HG02938 (cell line): Measurements from ENCODE around the gene COG4.
A peak's percentile ranks its signal among the peaks of the same experiment; 100 is the strongest.

Experiments used
- ATAC-seq: cut with Tn5 transposase; IDR thresholded peaks from one replicate; pipeline ENCODE4 v1.9.1; 2021; ENCODE audit warnings: mild to moderate bottlenecking, moderate library complexity; ENCODE audit not compliant: unreplicated experiment

Gene COG4

DNA sequence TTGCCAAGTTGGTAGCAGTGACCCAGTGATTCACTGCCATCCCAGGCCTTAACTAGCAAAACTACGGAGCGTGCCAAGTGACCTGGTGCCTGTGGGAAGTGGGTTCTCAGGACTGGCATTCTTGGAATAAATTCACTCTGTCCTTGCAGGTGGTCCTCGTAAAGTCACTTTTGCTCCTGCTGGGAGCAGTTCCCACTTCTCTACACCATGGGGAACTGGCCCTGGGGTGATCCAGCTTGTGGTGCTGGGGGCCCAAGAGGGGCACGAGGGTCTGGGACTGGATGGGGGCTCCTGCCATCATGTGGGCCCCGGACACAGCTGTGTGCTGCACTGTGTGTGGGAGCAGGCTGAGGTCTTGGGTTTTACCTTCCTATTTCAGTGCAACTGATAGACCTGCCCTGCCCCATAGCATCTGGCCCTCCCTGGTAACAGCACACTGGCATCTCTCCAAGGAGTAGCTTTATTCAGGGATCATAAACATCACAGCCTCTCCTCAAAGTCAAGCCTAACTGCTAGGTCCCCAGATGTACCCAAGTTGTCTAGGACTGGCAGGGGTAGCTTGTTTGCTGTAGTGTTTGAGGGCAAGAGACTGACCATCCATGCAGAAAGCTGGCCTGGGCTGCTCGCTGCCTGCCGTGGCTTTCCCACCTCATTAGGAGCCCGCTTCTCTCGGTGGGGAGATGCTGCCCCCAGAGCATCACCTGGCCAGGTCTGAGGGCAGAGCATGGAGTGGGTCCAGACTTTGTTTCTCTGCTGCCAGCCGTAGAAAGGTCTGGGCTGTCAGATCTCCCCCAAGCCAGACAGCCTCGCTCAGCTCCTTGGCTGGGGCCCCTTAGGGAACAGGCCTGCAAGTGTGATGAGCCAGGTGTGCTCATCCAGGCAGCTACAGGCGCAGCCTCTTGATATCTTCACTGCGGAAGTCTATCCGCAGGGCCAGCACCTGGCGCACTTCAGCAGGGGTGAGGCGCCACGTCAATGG lies 42.9 kb downstream of the COG4 start:
- no peak for ATAC-seq

DNA sequence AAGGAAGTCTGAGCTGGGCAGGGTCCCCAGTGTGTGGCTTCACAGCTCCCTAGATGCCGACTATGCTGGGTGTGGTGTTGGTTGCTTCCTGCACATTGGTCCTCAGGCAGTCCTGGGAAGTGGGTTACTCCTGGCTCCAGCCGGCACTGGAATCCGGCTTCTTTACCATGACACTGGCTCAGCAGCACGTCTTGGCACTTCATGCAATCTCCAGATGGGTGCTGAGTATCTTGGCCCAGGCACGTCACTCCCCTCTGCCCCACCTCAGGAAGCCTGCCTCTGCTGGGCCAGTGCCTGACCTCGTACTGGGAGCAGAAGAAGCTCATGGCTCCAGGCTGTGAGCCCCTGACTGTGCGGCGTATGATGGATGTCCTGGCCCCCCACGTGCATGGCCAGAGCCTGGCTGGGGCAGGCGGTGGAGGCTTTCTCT lies 44.4 kb downstream of the COG4 start:
- ATAC-seq, result no peak

DNA sequence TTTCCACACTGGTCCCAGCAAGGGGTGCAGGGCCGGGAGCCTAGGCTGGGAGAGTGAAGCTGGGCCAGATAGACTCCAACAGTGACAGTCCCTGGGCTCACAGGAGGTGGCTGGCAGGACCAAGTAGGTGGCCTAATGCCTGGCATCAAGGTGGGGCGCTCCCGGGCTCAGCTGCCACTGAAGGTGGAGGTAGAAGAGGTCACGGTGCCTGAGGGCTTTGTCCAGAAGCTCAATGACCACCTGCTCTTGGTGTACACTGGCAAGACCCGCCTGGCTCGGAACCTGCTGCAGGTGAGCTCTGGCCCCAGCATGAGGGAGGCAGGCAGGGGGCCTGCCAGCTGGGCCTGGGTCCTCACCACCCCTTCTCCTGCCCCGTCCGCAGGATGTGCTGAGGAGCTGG lies 45.2 kb downstream of the COG4 start:
- no peak for ATAC-seq

DNA sequence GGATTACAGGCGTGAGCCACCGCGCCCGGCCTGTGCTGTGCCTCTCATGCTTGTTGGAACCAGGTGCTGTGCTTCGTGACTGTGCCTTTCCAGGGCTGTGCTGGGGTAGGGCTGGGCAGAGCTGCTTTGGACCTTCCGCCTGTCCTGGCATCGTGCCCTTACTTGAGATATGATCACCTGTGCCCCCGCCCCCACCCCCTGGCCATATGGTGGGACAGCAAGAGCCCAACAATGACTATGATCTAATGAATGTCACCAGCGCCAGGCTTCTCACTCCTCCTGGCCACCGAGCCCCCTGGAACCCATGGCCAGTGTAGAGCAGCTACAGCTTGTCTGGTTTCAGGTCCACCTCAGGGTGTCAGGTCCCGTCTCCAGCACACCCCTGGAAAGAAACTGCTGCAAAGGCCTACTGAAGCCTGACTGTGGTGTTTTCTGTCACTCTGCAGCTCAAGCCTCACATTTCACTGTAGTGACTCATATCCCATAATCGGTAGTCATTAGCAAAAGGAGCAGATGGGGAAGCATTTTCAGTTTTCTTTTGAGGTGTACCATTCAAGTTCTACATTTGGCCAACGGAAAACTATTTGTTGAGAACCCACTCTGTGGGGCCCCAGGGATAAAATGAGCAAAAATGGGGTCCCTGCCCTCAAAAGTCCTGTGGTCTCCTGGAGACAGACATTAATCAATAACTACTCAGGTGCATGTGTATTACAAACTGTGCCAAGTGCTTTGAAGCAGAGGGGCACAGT lies 46.9 kb downstream of the COG4 start:
- peak; percentile 90 for ATAC-seq

DNA sequence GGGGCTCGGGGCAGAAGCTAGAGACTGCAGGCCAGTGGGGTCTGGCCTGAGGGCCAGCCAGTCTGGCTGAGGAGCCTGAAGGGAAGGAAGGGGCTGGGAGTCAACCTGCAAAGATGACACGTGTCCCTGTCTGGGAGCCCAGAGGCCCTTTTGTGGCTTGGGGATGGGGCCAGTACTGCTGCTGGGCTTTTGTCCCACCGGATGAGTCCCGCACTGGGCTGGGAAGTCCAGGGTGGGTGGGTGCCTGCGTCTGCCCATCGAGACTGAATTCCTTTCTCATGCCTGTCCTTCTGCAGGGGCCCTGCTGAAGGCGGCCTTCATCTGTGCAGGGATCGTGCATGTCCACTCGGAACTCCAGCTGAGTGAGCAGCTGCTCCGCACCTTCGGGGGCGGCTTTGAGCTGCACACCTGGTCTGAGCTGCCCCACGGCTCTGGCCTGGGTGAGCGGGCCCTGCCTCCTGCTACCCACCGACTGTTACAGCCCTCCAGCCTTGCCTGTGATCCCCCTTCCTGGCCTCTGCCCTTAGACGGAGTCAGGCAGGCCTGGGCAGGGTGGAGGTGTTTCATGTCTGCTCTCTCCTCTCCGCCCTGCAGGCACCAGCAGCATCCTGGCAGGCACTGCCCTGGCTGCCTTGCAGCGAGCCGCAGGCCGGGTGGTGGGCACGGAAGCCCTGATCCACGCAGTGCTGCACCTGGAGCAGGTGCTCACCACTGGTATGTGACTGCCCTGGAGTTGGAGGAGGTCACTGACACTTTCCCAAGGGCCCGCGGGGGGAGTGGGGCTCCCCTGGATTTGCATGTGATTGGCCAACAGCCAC lies 48.1 kb downstream of the COG4 start:
- ATAC-seq, result no peak

DNA sequence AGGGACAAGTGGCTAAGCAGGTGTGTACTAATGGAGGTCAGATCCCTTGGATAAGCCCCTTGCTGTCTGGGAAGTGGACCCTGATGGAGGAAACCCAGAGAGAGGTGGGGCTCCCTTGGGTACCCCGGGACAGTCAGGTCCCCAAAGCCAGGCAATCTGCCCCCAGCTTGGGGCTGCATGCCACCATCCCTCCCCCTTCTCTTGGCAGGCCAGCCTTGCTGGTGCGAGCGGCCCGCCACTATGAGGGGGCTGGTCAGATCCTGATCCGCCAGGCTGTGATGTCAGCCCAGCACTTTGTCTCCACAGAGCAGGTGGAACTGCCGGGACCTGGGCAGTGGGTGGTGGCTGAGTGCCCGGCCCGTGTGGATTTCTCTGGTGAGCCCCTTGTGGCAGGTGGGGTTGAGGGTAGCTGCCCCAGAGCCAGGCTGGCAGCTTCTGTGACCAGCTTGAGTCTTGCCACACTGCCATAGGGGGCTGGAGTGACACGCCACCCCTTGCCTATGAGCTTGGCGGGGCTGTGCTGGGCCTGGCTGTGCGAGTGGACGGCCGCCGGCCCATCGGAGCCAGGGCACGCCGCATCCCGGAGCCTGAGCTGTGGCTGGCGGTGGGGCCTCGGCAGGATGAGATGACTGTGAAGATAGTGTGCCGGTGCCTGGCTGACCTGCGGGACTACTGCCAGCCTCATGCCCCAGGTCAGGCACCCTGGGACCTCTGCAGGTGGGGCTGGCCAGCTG lies 48.9 kb downstream of the COG4 start:
- no peak for ATAC-seq

DNA sequence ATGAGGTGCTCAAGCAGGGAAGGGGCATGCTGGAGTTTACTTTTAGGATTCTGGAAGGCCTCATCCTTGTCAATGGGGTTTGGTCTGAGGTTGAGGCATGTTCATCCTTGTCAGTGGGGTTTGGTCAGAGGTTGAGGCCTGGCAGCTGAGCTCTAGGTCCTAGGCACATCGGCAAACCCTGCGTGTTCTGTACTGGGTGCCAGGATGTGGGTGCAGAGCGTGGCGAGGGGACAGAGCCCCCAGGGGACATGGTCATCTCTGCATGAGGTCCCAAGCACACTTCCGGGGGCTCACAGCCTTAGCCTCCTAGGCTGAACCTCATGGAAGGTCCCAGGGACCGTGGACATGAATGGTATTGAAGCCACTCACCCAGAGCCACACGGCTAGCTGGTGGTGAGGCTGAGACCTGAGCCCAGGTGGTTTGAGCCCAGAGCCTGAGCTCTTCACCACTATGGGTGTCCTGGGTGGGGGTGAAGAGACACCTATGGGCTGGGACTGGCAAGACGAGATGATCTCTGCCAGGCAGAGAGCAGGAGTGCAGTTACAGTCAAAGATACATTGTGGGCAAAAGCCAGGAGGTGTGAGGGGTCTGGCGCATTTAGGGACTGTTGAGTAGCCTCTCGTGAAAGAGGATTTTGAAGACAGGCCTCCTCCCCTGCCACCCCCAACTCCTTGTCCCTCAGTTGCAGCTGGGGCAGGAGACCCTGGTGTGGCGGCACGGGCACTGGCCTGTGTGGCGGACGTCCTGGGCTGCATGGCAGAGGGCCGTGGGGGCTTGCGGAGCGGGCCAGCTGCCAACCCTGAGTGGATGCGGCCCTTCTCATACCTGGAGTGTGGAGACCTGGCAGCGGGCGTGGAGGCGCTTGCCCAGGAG lies 49.7 kb downstream of the COG4 start:
- ATAC-seq, result no peak

DNA sequence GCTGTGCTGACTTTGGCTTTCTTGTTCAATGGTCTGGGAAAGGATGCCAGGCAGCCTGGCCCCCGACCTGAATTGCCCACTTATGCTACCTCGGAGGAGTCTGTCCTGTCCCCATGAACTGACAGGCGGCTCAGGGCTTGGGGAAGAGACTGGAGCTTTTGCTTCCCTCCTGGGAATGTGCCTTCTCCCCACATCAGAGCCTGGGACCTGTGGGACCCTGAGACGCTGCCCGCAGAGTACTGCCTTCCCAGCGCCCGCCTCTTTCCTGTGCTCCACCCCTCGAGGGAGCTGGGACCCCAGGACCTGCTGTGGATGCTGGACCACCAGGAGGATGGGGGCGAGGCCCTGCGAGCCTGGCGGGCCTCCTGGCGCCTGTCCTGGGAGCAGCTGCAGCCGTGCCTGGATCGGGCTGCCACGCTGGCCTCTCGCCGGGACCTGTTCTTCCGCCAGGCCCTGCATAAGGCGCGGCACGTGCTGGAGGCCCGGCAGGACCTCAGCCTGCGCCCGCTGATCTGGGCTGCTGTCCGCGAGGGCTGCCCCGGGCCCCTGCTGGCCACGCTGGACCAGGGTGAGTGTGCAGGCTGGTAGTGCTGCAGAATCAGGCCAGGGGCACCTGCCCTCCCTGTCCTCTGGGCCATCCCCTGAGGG lies 50.4 kb downstream of the COG4 start:
- no peak for ATAC-seq

DNA sequence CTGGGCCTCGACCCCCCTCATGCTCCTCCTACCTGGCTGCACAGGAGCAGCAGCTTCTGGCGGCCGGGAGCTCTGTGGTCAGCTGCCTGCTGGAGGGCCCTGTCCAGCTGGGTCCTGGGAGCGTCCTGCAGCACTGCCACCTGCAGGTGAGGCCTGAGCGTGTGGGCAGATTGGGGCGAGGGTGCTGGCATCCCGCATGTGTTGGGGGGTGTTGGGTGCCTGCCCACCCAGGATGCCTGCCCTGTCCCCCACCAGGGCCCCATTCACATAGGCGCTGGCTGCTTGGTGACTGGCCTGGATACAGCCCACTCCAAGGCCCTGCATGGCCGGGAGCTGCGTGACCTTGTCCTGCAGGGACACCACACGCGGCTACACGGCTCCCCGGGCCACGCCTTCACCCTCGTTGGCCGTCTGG lies 52.4 kb downstream of the COG4 start:
- no peak for ATAC-seq

DNA sequence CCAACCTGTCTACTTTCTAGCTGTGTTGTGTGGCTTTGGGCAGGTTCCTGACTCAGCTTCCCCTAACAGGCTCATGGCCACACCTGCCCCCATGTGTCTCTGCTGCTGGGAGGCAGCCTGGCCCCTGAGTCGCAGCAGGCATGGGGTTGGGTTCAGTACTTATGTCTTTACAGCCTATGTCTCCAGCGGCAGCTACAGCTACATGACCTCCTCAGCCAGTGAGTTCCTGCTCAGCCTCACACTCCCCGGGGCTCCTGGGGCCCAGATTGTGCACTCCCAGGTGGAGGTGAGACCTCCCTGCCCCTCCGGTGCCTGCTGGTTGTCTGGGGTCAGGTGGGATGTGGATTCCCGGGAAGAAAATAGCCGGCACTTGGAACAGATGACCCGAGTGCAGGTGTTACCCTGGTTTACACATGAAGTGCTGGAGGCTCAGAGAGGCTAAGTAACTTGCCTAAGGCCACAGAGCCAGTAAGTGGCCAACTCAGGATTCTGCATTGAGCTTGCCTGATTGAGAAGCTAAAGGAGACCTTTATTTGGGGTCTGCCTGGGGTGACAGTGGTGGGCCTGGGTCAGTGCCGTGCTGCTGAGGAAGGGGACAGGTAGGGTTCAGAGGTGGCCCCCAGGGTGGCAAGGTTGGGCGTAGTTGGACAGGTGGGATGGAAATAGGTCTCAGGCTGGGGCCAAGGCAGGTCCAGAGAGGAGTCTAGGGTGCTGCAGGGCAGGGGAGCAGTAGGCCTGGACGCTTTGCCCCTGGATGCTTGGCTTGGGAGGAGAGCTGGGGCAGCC lies 53.0 kb downstream of the COG4 start:
- ATAC-seq, result no peak

DNA sequence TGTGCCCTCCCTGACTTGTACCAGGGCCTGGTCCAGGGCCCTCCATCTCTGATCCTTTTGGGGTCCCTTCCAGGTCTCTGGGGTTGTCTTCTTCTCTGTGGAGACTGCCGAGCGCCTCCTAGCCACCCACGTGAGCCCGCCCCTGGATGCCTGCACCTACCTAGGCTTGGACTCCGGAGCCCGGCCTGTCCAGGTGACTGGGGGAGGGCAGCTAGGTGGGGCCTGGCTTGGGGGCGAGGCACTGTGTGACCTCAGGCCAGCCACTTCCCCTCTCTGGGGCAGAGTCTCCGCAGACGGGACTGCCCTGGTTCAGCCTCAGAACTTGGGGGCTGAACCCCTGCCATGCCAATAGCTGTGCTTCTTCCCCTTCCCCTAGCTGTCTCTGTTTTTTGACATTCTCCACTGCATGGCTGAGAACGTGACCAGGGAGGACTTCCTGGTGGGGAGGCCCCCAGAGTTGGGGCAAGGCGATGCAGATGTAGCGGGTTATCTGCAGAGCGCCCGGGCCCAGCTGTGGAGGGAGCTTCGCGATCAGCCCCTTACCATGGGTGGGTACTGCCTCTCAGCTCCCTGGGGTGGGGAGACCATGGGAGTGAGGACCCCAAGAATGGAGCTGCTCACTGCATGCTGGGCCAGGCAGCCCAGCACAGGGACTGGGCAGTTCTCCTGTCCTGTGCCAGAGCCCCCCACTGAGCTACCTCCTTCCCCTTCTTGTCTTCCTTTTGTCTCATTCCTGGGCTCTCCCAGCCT lies 54.4 kb downstream of the COG4 start:
- ATAC-seq, result no peak

DNA sequence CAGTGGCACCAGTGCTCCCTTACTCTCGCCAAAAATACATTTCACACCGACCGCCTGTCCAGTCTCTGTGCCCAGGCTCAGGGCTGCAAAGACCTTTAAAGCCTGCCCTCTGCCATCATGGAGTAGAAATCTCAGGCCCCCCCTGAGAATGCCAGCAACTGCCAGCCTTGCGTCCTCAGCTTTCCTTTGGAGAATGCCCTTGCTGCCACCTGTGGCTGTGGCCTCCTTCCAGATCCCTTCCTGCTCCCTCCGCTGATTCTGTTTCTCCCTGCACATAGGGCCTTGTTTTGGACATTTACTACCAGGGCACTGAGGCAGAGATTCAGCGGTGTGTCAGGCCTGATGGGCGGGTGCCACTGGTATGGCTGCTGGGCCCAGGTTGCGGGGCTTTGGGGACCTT lies 55.7 kb downstream of the COG4 start:
- no peak for ATAC-seq

DNA sequence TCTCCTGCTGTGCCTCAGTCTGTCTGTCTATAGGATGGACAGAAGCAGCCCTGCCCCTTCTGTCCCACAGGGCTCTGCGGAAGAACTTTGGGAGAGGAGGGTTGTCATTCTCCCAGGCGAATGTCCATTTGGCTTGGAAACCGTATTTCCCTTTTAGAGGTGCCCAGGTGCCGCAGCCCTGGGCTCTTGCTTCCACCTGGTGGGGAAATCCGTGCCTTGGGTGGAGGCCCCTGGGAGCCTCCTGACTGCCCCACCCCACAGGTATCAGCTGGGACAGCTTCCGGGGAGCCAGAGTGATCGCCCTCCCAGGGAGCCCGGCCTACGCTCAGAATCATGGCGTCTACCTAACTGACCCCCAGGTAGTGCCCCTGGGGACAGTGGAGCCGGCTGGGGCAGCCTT lies 56.2 kb downstream of the COG4 start:
- no peak for ATAC-seq

DNA sequence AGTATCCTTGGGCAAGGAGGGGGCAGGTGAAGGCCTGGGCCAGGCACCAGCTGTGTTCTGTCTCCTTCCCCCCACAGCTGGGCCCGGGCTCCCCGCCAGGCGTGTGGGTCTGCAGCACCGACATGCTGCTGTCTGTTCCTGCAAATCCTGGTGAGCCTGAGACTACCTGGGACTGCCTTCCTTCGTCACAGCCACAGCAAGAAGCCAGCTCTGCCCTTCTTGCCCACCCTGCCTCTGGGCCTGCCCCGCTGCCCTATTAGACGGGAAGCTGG lies 56.6 kb downstream of the COG4 start:
- no peak for ATAC-seq

DNA sequence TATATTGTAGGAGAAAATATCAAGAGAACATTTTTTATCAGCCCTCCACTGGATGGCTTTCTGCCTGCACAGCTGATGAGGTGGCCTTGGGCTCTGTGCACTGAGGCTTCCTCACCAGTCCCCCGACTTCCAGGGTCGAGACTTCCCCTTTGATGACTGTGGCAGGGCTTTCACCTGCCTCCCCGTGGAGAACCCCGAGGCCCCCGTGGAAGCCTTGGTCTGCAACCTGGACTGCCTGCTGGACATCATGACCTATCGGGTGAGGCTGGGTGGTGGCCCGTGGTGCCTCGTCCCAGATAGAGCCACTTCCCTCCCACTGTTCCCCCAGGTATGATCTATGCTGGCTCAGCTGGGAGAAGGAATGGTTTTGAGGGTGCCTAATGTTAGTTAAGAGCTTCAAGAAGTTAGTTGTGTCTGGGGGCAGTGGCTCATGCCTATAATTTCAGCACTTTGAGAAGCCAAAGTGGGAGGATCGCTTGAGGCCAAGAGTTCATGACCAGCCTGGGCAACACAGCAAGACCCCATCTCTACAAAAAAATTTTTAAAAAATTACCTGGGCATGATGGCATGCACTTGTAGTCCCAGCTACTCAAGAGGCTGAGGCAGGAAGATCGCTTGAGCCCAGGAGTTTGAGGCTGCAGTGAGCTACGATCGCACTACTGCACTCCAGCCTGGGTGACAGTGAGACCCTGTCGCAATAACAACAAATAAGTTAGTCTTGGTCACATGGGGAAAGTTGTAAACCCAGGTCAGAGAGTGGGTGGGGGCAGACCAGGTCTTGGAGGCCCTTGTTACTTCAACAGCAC lies 57.2 kb downstream of the COG4 start:
- no peak for ATAC-seq

DNA sequence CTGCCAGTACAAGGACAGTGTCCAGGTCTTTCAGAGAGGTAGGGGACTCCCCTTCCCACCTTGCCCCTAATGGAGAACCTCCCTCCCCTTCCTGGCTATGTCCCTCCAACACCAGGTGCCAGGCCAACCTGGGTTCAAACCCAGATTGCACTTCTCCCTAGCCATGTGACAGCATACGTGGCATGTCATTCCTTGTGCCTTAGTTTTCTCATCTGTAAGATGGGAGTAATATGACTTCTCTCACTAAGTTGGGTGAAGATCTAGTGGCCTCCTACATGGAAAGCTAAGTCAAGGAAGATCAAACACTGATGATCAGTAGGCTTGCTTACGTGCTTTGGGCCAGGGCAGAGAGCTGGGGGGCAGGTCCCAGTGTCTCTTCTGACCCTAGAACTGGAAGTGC lies 60.1 kb downstream of the COG4 start:
- ATAC-seq, result no peak

DNA sequence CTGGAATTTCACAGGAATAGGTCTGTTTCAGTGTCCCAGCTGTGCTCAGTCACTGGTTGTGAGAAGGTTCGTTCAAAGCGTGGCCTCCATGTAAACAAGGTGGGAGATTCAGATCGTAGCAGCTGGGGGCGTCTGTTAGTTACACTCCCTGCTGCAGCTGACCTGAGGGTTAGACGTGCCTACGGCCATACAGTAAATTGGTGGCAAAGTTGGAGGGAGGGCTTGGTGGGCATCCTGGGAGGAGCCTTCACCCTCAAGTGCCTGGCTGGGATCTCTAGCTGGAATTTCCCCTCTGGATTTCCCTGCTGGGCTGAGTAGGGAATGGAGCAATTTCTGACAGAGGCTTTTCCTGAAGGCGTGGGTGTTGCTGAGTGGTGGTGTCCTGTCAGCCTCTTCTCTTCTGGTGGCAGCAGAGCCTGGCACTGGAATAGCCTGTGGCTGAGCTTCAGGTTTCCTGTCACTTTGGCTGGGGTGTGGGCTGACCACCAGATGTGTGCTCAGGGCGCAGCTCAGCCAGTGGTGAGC lies 62.6 kb downstream of the COG4 start:
- ATAC-seq, result no peak
